ENCODE data around the gene MYCBP2. TPM values are rescaled to one million over a fixed set of nuclear protein-coding genes. Genes with fewer than 3 reads are reported as not detected.

Gene MYCBP2
- total RNA-seq, 1 donor from 2014 or later: 91.6 TPM

- Histone ChIP-seq H3K9me3 (no peaks in the 10 kb centered on the region), H3K36me3 (peaks cover 35% of the 10 kb centered on the region), H3K4me1 (no peaks in the 10 kb centered on the region), H3K4me3 (no peak overlapping the region), H3K27me3 (ENCODE audit: low read depth) (no peaks in the 10 kb centered on the region), H3K27ac (no peak overlapping the region)
- no peak for ATAC-seq
- TF ChIP-seq CTCF (IDR thresholded peaks at IDR 0.05): no peak
- intact Hi-C loops (cut with DNase I): no loop called here
- no peak for DNase-seq
These were observed 227.5 kb downstream of the MYCBP2 start for GRCh38 chr13:77099415-77099814.

GRCh38 chr13:77095288-77095687 lies 231.6 kb downstream of the MYCBP2 start:
- no peak for ATAC-seq
- Histone ChIP-seq H3K4me3 (no peak overlapping the region), H3K27me3 (ENCODE audit: low read depth) (no peaks in the 10 kb centered on the region), H3K27ac (no peak overlapping the region), H3K36me3 (peaks cover 72% of the 10 kb centered on the region), H3K4me1 (no peaks in the 10 kb centered on the region), H3K9me3 (no peaks in the 10 kb centered on the region)
- DNase-seq: no peak
- intact Hi-C loops (cut with DNase I): no loop called here
- no peak for TF ChIP-seq CTCF (IDR thresholded peaks at IDR 0.05)

- no peaks in the 10 kb centered on the region for H3K9me3 ChIP-seq
- no peak for TF ChIP-seq CTCF (IDR thresholded peaks at IDR 0.05)
- H3K27me3 ChIP-seq (ENCODE audit: low read depth): no peaks in the 10 kb centered on the region
- no peaks in the 10 kb centered on the region for H3K4me1 ChIP-seq
- no peak overlapping the region for H3K27ac ChIP-seq
- no peak overlapping the region for H3K4me3 ChIP-seq
- ATAC-seq: no peak
- intact Hi-C loops (cut with DNase I): no loop called here
- DNase-seq: no peak
- peaks cover 77% of the 10 kb centered on the region for H3K36me3 ChIP-seq
These were observed 232.1 kb downstream of the MYCBP2 start for GRCh38 chr13:77094773-77095172.

GRCh38 chr13:77093735-77094134 lies 233.2 kb downstream of the MYCBP2 start:
- TF ChIP-seq CTCF (IDR thresholded peaks at IDR 0.05): no peak
- no peak overlapping the region for H3K27ac ChIP-seq
- ATAC-seq: no peak
- H3K27me3 ChIP-seq (ENCODE audit: low read depth): no peaks in the 10 kb centered on the region
- DNase-seq: no peak
- no peak overlapping the region for H3K4me3 ChIP-seq
- intact Hi-C loops (cut with DNase I): no loop called here
- H3K4me1 ChIP-seq: no peaks in the 10 kb centered on the region
- peaks cover 73% of the 10 kb centered on the region for H3K36me3 ChIP-seq
- H3K9me3 ChIP-seq: no peaks in the 10 kb centered on the region

GRCh38 chr13:77084755-77085154 lies 242.1 kb downstream of the MYCBP2 start:
- Histone ChIP-seq H3K4me3 (no peak overlapping the region), H3K9me3 (no peaks in the 10 kb centered on the region), H3K4me1 (no peaks in the 10 kb centered on the region), H3K27ac (no peak overlapping the region), H3K27me3 (ENCODE audit: low read depth) (no peaks in the 10 kb centered on the region), H3K36me3 (peaks cover 84% of the 10 kb centered on the region)
- intact Hi-C loops (cut with DNase I): no loop called here
- DNase-seq (no peak), ATAC-seq (no peak)
- no peak for TF ChIP-seq CTCF (IDR thresholded peaks at IDR 0.05)

GRCh38 chr13:77079902-77080413 lies 246.9 kb downstream of the MYCBP2 start:
- Histone ChIP-seq H3K4me3 (no peak overlapping the region), H3K27me3 (ENCODE audit: low read depth) (no peaks in the 10 kb centered on the region), H3K27ac (no peak overlapping the region), H3K36me3 (peaks cover 100% of the 10 kb centered on the region), H3K4me1 (no peaks in the 10 kb centered on the region), H3K9me3 (no peaks in the 10 kb centered on the region)
- ATAC-seq: no peak
- intact Hi-C loops (cut with DNase I): no loop called here
- DNase-seq: no peak
- TF ChIP-seq CTCF (IDR thresholded peaks at IDR 0.05): no peak
